HG02885 (cell line): ENCODE measurements around the gene RPL26.
"Not testable (repeated sequence)": the region's sequence is repeated elsewhere in the genome, so short reads cannot be mapped to it uniquely, and the experiment has no call there.

Experiments
- ATAC-seq: cut with Tn5 transposase; IDR thresholded peaks from one replicate; pipeline ENCODE4 v1.9.1; 2021; ENCODE audit warnings: mild to moderate bottlenecking; ENCODE audit not compliant: unreplicated experiment, poor library complexity

The RPL26 gene

GRCh38 chr17:8369944-8370343, 13.0 kb downstream of the RPL26 start:
- ATAC-seq, result no peak

GRCh38 chr17:8368193-8368592, 14.8 kb downstream of the RPL26 start:
- no peak for ATAC-seq

GRCh38 chr17:8366231-8366630, 16.8 kb downstream of the RPL26 start:
- ATAC-seq, result no peak

GRCh38 chr17:8365143-8365542, 17.9 kb downstream of the RPL26 start:
- no peak for ATAC-seq

- no peak for ATAC-seq
These were observed 20.2 kb downstream of the RPL26 start for GRCh38 chr17:8362651-8363332.

GRCh38 chr17:8360751-8361150, 22.2 kb downstream of the RPL26 start:
- no peak for ATAC-seq

- ATAC-seq, result no peak
These were observed 22.7 kb downstream of the RPL26 start for GRCh38 chr17:8360260-8360659.

- ATAC-seq, result no peak
These were observed 23.2 kb downstream of the RPL26 start for GRCh38 chr17:8359769-8360168.

- no peak for ATAC-seq
These were observed 25.1 kb downstream of the RPL26 start for GRCh38 chr17:8357910-8358309.

GRCh38 chr17:8354236-8354635, 28.8 kb downstream of the RPL26 start:
- ATAC-seq, result no peak

GRCh38 chr17:8353736-8354135, 29.3 kb downstream of the RPL26 start:
- no peak for ATAC-seq

- no peak for ATAC-seq
These were observed 32.7 kb downstream of the RPL26 start for GRCh38 chr17:8350339-8350738.

- not testable (repeated sequence) for ATAC-seq
These were observed 36.0 kb downstream of the RPL26 start for GRCh38 chr17:8347001-8347400.

GRCh38 chr17:8345951-8346665, 36.9 kb downstream of the RPL26 start:
- no peak for ATAC-seq

- no peak for ATAC-seq
These were observed 37.8 kb downstream of the RPL26 start for GRCh38 chr17:8345052-8345690.

GRCh38 chr17:8341456-8341855, 41.5 kb downstream of the RPL26 start:
- no peak for ATAC-seq

GRCh38 chr17:8339540-8339939, 43.5 kb downstream of the RPL26 start, which contains the start of gene ODF4:
Gene ODF4, plus strand, starts transcription at chr17:8339840. Its CDS starts 212 bp downstream, at chr17:8340052.
- no peak for ATAC-seq

GRCh38 chr17:8338753-8339140, 44.2 kb downstream of the RPL26 start:
- no peak for ATAC-seq

GRCh38 chr17:8337802-8338752, 44.9 kb downstream of the RPL26 start:
- no peak for ATAC-seq

GRCh38 chr17:8333281-8333680, 49.7 kb downstream of the RPL26 start:
- ATAC-seq, result no peak
